Thoracic aorta (tissue), 2 donors: ENCODE measurements around the gene ARNT2. TPM values are rescaled to one million over a fixed set of nuclear protein-coding genes. Genes with fewer than 3 reads are reported as not detected.

Experiments used
- ATAC-seq: fragments of 150-250 bp; one replicate; pipeline ENCODE4 v1.8.0; 2017; ENCODE audit warnings: low read depth; ENCODE audit not compliant: insufficient number of reproducible peaks, low FRiP score
- DNase-seq: peaks from one replicate; pipeline ENCODE4 v3.0.0-alpha.2; 2020; ENCODE audit warnings: low spot score
- H3K27ac ChIP-seq, 2 donors: fragments of 200-600 bp; sonication (generic); 1 replicate in 1 of 2; 2 replicates in 1 of 2; pipeline ENCODE4 v1.5.1; 2016; ENCODE audit warnings: mild to moderate bottlenecking in 2 of 2, moderate library complexity in 2 of 2
- H3K27me3 ChIP-seq: fragments of 200-600 bp; sonication (generic); replicated peaks from 2 replicates; pipeline ENCODE4 v1.6.0; 2016; ENCODE audit warnings: mild to moderate bottlenecking; ENCODE audit not compliant: insufficient read depth
- H3K36me3 ChIP-seq: fragments of 200-600 bp; sonication (generic); one replicate; pipeline ENCODE4 v1.5.1; 2016
- H3K4me1 ChIP-seq, 2 donors: fragments of 200-600 bp; sonication (generic); 1 replicate in 1 of 2; 2 replicates in 1 of 2; pipeline versions ENCODE4 v1.5.1 to v1.6.0; 2016; ENCODE audit warnings: low read depth in 2 of 2, mild to moderate bottlenecking in 1 of 2; ENCODE audit not compliant: control insufficient read depth in 1 of 2
- H3K4me3 ChIP-seq: fragments of 200-600 bp; sonication (generic); 2 replicates; pipeline ENCODE4 v1.5.1; 2016; ENCODE audit warnings: mild to moderate bottlenecking
- H3K9me3 ChIP-seq: fragments of 200-600 bp; sonication (generic); 2 replicates; pipeline ENCODE4 v1.5.1; 2016
- CTCF ChIP-seq: fragments of 200-600 bp; sonication (generic); IDR thresholded peaks from one replicate; pipeline ENCODE4 v1.5.1; 2019; ENCODE audit warnings: antibody characterized with exemption
- total RNA-seq, 2 donors: library from RNA; depleted of rRNA; stranded (reverse); fragments of >200 nt; gene quantifications; one replicate each; pipeline versions ENCODE4 v1.1.0 to v1.2.3, GENCODE V29; 2016

ARNT2 gene
- total RNA-seq, 2 donors from 2014 or later, result 5.8 to 22.9 TPM

- no peak for ATAC-seq
- no peak for DNase-seq
- H3K27me3 ChIP-seq, result no peaks in the 10 kb centered on the region
- H3K9me3 ChIP-seq, result no peaks in the 10 kb centered on the region
- H3K4me3 ChIP-seq, result no peak overlapping the region
- H3K4me1 ChIP-seq, result peaks cover 6 to 12% of the 10 kb centered on the region in 2 donors
- no peak for TF ChIP-seq CTCF
- no peaks in the 10 kb centered on the region for H3K36me3 ChIP-seq
- H3K27ac ChIP-seq, result no peak overlapping the region
Measured at GRCh38 chr15:80545078-80545477, 140.9 kb downstream of the ARNT2 start.

- H3K36me3 ChIP-seq, result no peaks in the 10 kb centered on the region
- peaks cover 13 to 16% of the 10 kb centered on the region in 2 donors for H3K4me1 ChIP-seq
- no peak overlapping the region for H3K27ac ChIP-seq
- H3K27me3 ChIP-seq, result no peaks in the 10 kb centered on the region
- TF ChIP-seq CTCF, result no peak
- no peaks in the 10 kb centered on the region for H3K9me3 ChIP-seq
- DNase-seq, result no peak
- H3K4me3 ChIP-seq, result no peak overlapping the region
- no peak for ATAC-seq
Measured at GRCh38 chr15:80547264-80547663, 143.1 kb downstream of the ARNT2 start.

- DNase-seq (no peak), ATAC-seq (no peak)
- H3K36me3 ChIP-seq, result no peaks in the 10 kb centered on the region
- H3K4me3 ChIP-seq, result no peak overlapping the region
- H3K27me3 ChIP-seq, result no peaks in the 10 kb centered on the region
- TF ChIP-seq CTCF, result no peak
- H3K27ac ChIP-seq, result no peak overlapping the region
- no peaks in the 10 kb centered on the region for H3K9me3 ChIP-seq
- peaks cover 13 to 16% of the 10 kb centered on the region in 2 donors for H3K4me1 ChIP-seq
Measured at GRCh38 chr15:80549191-80549590, 145.0 kb downstream of the ARNT2 start.

- no peak for ATAC-seq
- H3K4me3 ChIP-seq, result no peak overlapping the region
Measured at GRCh38 chr15:80549654-80550053, 145.5 kb downstream of the ARNT2 start.

GRCh38 chr15:80550219-80550907, 146.2 kb downstream of the ARNT2 start:
- H3K4me1 ChIP-seq, result peaks cover 13 to 16% of the 10 kb centered on the region in 2 donors
- peak overlapping the region in 1 of 2 donors; percentile 10 for H3K27ac ChIP-seq
- H3K27me3 ChIP-seq, result no peaks in the 10 kb centered on the region
- no peak overlapping the region for H3K4me3 ChIP-seq
- H3K9me3 ChIP-seq, result no peaks in the 10 kb centered on the region
- no peak for DNase-seq
- peak; percentile 67 for ATAC-seq
- no peak for TF ChIP-seq CTCF
- no peaks in the 10 kb centered on the region for H3K36me3 ChIP-seq

More at GRCh38 chr15:80549654-80550053, 145.5 kb downstream of the ARNT2 start:
- no peaks in the 10 kb centered on the region for H3K27me3 ChIP-seq
- no peak for DNase-seq
- no peak overlapping the region for H3K27ac ChIP-seq
- no peaks in the 10 kb centered on the region for H3K36me3 ChIP-seq
- peaks cover 13 to 16% of the 10 kb centered on the region in 2 donors for H3K4me1 ChIP-seq
- TF ChIP-seq CTCF, result no peak
- no peaks in the 10 kb centered on the region for H3K9me3 ChIP-seq
